Gastroesophageal sphincter (tissue), 3 donors: ENCODE data around the gene SSBP2.

ENCODE experiments used
- EP300 ChIP-seq: sonication (generic); formaldehyde crosslinking; IDR thresholded peaks from one replicate; pipeline ENCODE4 v1.6.1; 2017; ENCODE audit warnings: antibody characterized with exemption, mild to moderate bottlenecking
- TF ChIP-seq, protein P1 (sequence below), 4 experiments: fragments of 200-600 bp in 2 of 4; fragments of 450-650 bp in 2 of 4; sonication (generic) in 1 of 4; IDR thresholded peaks; one replicate each; pipeline ENCODE4 v1.5.1; 2017 to 2019; ENCODE audit warnings: antibody characterized with exemption in 4 of 4, mild to moderate bottlenecking in 2 of 4, moderate library complexity in 2 of 4

DNA sequence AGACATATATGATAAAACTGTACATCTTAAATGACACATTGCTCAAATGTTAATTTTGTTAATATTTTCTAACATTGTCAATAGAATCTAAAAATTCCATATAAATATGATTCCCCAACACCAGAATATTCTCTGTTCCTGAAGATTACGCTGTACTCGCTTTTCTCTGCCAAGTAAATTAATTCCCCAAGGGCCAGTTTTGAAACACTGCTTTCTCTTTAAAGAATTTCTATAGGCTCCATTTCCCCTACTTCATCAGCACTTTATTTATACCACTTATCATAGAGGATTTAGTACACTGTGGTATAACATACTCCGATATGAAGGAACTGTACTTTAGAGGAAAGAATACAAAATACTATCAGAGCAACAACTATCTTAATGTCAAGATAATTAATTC lies 255.6 kb downstream of the SSBP2 start:
- TF ChIP-seq, protein P1, sequence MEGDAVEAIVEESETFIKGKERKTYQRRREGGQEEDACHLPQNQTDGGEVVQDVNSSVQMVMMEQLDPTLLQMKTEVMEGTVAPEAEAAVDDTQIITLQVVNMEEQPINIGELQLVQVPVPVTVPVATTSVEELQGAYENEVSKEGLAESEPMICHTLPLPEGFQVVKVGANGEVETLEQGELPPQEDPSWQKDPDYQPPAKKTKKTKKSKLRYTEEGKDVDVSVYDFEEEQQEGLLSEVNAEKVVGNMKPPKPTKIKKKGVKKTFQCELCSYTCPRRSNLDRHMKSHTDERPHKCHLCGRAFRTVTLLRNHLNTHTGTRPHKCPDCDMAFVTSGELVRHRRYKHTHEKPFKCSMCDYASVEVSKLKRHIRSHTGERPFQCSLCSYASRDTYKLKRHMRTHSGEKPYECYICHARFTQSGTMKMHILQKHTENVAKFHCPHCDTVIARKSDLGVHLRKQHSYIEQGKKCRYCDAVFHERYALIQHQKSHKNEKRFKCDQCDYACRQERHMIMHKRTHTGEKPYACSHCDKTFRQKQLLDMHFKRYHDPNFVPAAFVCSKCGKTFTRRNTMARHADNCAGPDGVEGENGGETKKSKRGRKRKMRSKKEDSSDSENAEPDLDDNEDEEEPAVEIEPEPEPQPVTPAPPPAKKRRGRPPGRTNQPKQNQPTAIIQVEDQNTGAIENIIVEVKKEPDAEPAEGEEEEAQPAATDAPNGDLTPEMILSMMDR (IDR thresholded peaks at IDR 0.05) = no peak
- TF ChIP-seq EP300 = no peak
